HepG2 (cell line): Measurements from ENCODE around the gene NIBAN1. TPM values are rescaled to one million over a fixed set of nuclear protein-coding genes. Genes with fewer than 3 reads are reported as not detected.

Source experiments
- ATAC-seq: fragments of 200-7000 bp; cut with Tn5 transposase; 3 replicates; pipeline ENCODE4 v1.9.1; 2020; ENCODE audit warnings: mild to moderate bottlenecking, moderate library complexity
- BruUV-seq: library from RNA; stranded (reverse); fragments of 400-500 nt; replicated peaks from 2 replicates; lab custom pipeline; 2021; lab: Mats Ljungman, UMichigan
- CTCF ChIA-PET: fragments of 300-600 bp; formaldehyde crosslinking; extraction: SDS; loops from one replicate; lab custom pipeline; 2021; ENCODE audit warnings: low total read pairs, inconsistent platforms, low intra/inter-chr PET ratio; lab: Yijun Ruan, JAX
- POLR2A ChIA-PET: fragments of 350-600 bp; sonication (Branson Sonifier 250); formaldehyde crosslinking; loops from one replicate; lab custom pipeline; 2020; ENCODE audit warnings: antibody characterized with exemption, inconsistent platforms; lab: Yijun Ruan, JAX
- DNase-seq: peaks from one replicate; pipeline ENCODE4 v3.0.0-alpha.2; 2015; ENCODE audit warnings: low spot score
- FAIRE-seq: peaks from 3 replicates; lab custom pipeline; 2011; peaks lifted over from hg19 to GRCh38; lab: Jason Lieb, UNC
- H2AFZ ChIP-seq: one replicate; pipeline ENCODE4 v1.6.1; 2011; ENCODE audit warnings: low read length, inconsistent platforms
- H3K27ac ChIP-seq: fragments of 300-600 bp; 3 replicates; pipeline ENCODE4 v1.8.0; 2011; ENCODE audit warnings: mixed run types, mild to moderate bottlenecking, mixed read lengths, low read length, inconsistent platforms; ENCODE audit not compliant: insufficient read depth; ENCODE audit errors: extremely low read length
- H3K27me3 ChIP-seq, 2 experiments: fragments of 200-600 bp in 1 of 2; 2 replicates in 1 of 2; 3 replicates in 1 of 2; pipeline versions ENCODE4 v1.6.0 to v1.8.0; 2011; ENCODE audit warnings: low read length in 2 of 2, mild to moderate bottlenecking in 2 of 2, moderate library complexity in 2 of 2, inconsistent platforms in 1 of 2; ENCODE audit not compliant: insufficient read depth in 2 of 2, control insufficient read depth in 1 of 2
- H3K36me3 ChIP-seq, 2 experiments: fragments of 200-600 bp in 1 of 2; replicated peaks in 1 of 2; 2 replicates in 1 of 2; 3 replicates in 1 of 2; pipeline versions ENCODE4 v1.5.1 to v1.8.0; 2011; ENCODE audit warnings: low read length in 2 of 2, inconsistent platforms in 1 of 2; ENCODE audit not compliant: insufficient read depth in 2 of 2, control insufficient read depth in 1 of 2
- H3K4me1 ChIP-seq: 2 replicates; pipeline ENCODE4 v1.5.1; 2012; ENCODE audit warnings: low read length, inconsistent platforms; ENCODE audit not compliant: insufficient read depth
- H3K4me2 ChIP-seq: 2 replicates; pipeline ENCODE4 v1.6.0; 2011; ENCODE audit warnings: low read depth, low read length, inconsistent platforms
- H3K4me3 ChIP-seq, 3 experiments: fragments of 200-600 bp in 1 of 3; sonication (generic), shearing (Covaris generic) in 1 of 3; replicated peaks in 1 of 3; 2 replicates each; pipeline ENCODE4 v1.5.1; 2011 to 2016; ENCODE audit warnings: low read length in 3 of 3, inconsistent platforms in 2 of 3, low read depth in 2 of 3, mild to moderate bottlenecking in 2 of 3, control low read depth in 1 of 3, mixed read lengths in 1 of 3; ENCODE audit not compliant: insufficient read depth in 1 of 3
- H3K79me2 ChIP-seq: one replicate; pipeline ENCODE4 v1.6.1; 2011; ENCODE audit warnings: low read length, inconsistent platforms; ENCODE audit not compliant: insufficient read depth
- H3K9ac ChIP-seq: 2 replicates; pipeline ENCODE4 v1.6.0; 2011; ENCODE audit warnings: mild to moderate bottlenecking, low read depth, low read length, inconsistent platforms; ENCODE audit not compliant: insufficient read depth
- H3K9me3 ChIP-seq: 2 replicates; pipeline ENCODE4 v1.5.1; 2012; ENCODE audit warnings: mild to moderate bottlenecking, low read length
- H4K20me1 ChIP-seq: 2 replicates; pipeline ENCODE4 v1.6.0; 2011; ENCODE audit warnings: inconsistent platforms, mild to moderate bottlenecking, low read length, moderate library complexity; ENCODE audit not compliant: insufficient read depth
- ARHGAP35 ChIP-seq: sonication (generic); formaldehyde crosslinking; IDR thresholded peaks from 2 replicates; pipeline ENCODE4 v1.9.0; 2022; ENCODE audit warnings: mild to moderate bottlenecking, inconsistent platforms, moderate library complexity, missing genetic modification reagents, borderline replicate concordance
- BCLAF1 ChIP-seq: fragments of 450-650 bp; IDR thresholded peaks from 2 replicates; pipeline ENCODE4 v1.6.1; 2017; ENCODE audit warnings: mild to moderate bottlenecking
- BHLHE40 ChIP-seq: IDR thresholded peaks from 2 replicates; pipeline ENCODE4 v1.6.1; 2011; ENCODE audit warnings: low read length, improper control_type of control experiment
- CERS6 ChIP-seq: sonication (generic); formaldehyde crosslinking; IDR thresholded peaks from 2 replicates; pipeline ENCODE4 v1.5.0; 2020; ENCODE audit warnings: missing genetic modification reagents
- DPF2 ChIP-seq: sonication (generic); formaldehyde crosslinking; IDR thresholded peaks from 2 replicates; pipeline ENCODE4 v1.4.0; 2020; ENCODE audit warnings: mild to moderate bottlenecking, low read depth, missing genetic modification reagents, borderline replicate concordance
- DR1 ChIP-seq: sonication (generic); formaldehyde crosslinking; IDR thresholded peaks from 2 replicates; pipeline ENCODE4 v1.8.0; 2021; ENCODE audit warnings: mild to moderate bottlenecking, missing genetic modification reagents, inconsistent platforms
- ESRRA ChIP-seq: sonication (generic); formaldehyde crosslinking; IDR thresholded peaks from 2 replicates; pipeline ENCODE4 v1.5.1; 2020; ENCODE audit warnings: mild to moderate bottlenecking, low read depth, missing genetic modification reagents
- MTA1 ChIP-seq: sonication (generic); formaldehyde crosslinking; IDR thresholded peaks from 2 replicates; pipeline ENCODE4 v1.4.0; 2020; ENCODE audit warnings: missing genetic modification reagents, mild to moderate bottlenecking, borderline replicate concordance
- NR2F6 ChIP-seq, 2 experiments: IDR thresholded peaks; 2 replicates each; pipeline ENCODE4 v1.6.1; 2016; ENCODE audit warnings: antibody characterized with exemption in 1 of 2, mild to moderate bottlenecking in 1 of 2
- POLR2A ChIP-seq, 2 experiments: IDR thresholded peaks; 2 replicates each; pipeline ENCODE4 v1.6.1; 2011; ENCODE audit warnings: low read depth in 2 of 2, low read length in 2 of 2, mild to moderate bottlenecking in 1 of 2, moderate library complexity in 1 of 2; ENCODE audit not compliant: insufficient read depth in 1 of 2
- ZBTB33 ChIP-seq: sonication (generic); formaldehyde crosslinking; IDR thresholded peaks from 2 replicates; pipeline ENCODE4 v1.4.0; 2020; ENCODE audit warnings: missing genetic modification reagents
- ZKSCAN1 ChIP-seq: fragments of 150-350 bp; IDR thresholded peaks from 2 replicates; pipeline ENCODE4 v1.6.1; 2014; ENCODE audit warnings: low read length
- ZNF20 ChIP-seq: sonication (generic); formaldehyde crosslinking; IDR thresholded peaks from 2 replicates; pipeline ENCODE4 v1.4.0; 2020; ENCODE audit warnings: mild to moderate bottlenecking, moderate library complexity, missing genetic modification reagents
- ZNF790 ChIP-seq: sonication (generic); formaldehyde crosslinking; IDR thresholded peaks from 2 replicates; pipeline ENCODE4 v1.8.0; 2022; ENCODE audit warnings: missing genetic modification reagents, mild to moderate bottlenecking, borderline replicate concordance
- ZNF800 ChIP-seq: sonication (generic); formaldehyde crosslinking; IDR thresholded peaks from 2 replicates; pipeline ENCODE4 v1.4.0; 2020; ENCODE audit warnings: missing genetic modification reagents
- ZNF841 ChIP-seq: sonication (generic); formaldehyde crosslinking; IDR thresholded peaks from 2 replicates; pipeline ENCODE4 v1.8.1; 2023; ENCODE audit warnings: missing genetic modification reagents, borderline replicate concordance
- WGBS: methylation state at CpG from one replicate; pipeline ENCODE4 v1.1.6; 2017; ENCODE audit warnings: low lambda C conversion rate; 5-methylcytosine and 5-hydroxymethylcytosine counted together
- in situ Hi-C: cut with HindIII; loops from 2 replicates; pipeline ENCODE4 v1.10.0; 2017; ENCODE audit warnings: low pct_unique_long_range_greater_than_20kb; ENCODE audit not compliant: extremely low pct_ligation_motif_present
- intact Hi-C: fragments of 100-400 bp; cut with micrococcal nuclease; formaldehyde crosslinking; loops from one replicate; pipeline ENCODE4 v1.10.0; 2022; ENCODE audit not compliant: unreplicated experiment
- polyA plus RNA-seq, 8 experiments: library from polyadenylated mRNA; depleted of rRNA in 3 of 8; stranded (reverse) in 7 of 8; unstranded in 1 of 8; fragments of >200 nt; fragmentation: Illumina TruSeq in 4 of 8; extraction: Trizol in 4 of 8; gene quantifications; 2 replicates each; pipeline versions ENCODE4 v1.2.1 to v1.2.3, GENCODE V29; 2011 to 2016; ENCODE audit warnings: low read depth in 4 of 8, missing spikeins in 1 of 8, mixed read lengths in 1 of 8; ENCODE audit not compliant: insufficient read depth in 1 of 8
- total RNA-seq, 5 experiments: library from RNA; depleted of rRNA; stranded (reverse); fragments of >200 nt; fragmentation: Illumina TruSeq; extraction: Trizol; gene quantifications; 2 replicates each; pipeline ENCODE4 v1.2.3, GENCODE V29; 2016; ENCODE audit warnings: low read depth in 1 of 5

Gene NIBAN1
- total and polyA plus RNA-seq, 2 of the 13 experiments (the other 11 are each of a cell fraction or from before 2014, with no cell fraction given), result not detected

GRCh38 chr1:184931566-184931965 lies 42.7 kb downstream of the NIBAN1 start (continued):
- TF ChIP-seq ZNF841 (CRISPR knock-in tag) (no peak), DR1 (CRISPR knock-in tag) (no peak), ZNF800 (CRISPR knock-in tag) (no peak), BCLAF1 (no peak)

DNA sequence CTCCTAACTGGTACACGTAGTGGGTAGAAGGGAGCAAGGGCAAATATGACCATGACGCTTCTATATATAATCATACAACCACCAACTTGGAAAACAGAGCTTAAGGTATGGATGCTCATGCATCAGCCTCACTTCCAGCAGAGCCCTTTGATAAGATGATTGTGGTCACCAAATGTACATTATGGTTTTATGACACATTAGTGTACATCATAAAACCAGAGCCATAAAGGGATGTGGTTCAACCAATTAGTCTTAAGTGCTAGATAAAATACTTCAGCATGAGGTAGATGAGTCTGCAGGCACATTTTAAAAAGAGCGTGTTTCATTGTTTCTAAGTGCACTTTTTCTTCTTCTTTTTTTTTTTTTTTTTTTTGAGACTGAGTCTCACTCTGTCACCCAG lies 43.7 kb downstream of the NIBAN1 start:
- Histone ChIP-seq H3K79me2 (no peaks in the 10 kb centered on the region), H3K4me1 (no peaks in the 10 kb centered on the region), H2AFZ (no peak overlapping the region), H3K36me3 (no peaks in the 10 kb centered on the region), H3K4me2 (no peak overlapping the region), H3K4me3 (no peak overlapping the region), H3K9me3 (no peaks in the 10 kb centered on the region), H3K27me3 (no peaks in the 10 kb centered on the region), H4K20me1 (no peaks in the 10 kb centered on the region), H3K9ac (no peak overlapping the region), H3K27ac (no peak overlapping the region)
- DNase-seq (no peak), ATAC-seq (no peak), FAIRE-seq (no peak)
- no TSS peak for BruUV-seq
- ChIA-PET CTCF (no interaction called here), POLR2A (no interaction called here)
- in situ Hi-C loops, result no loop called here
- intact Hi-C loops, result no loop called here
- 18% methylated on average over 3 of the region's 3 CpGs for WGBS
- no peak for TF ChIP-seq ARHGAP35 (CRISPR knock-in tag)
- TF ChIP-seq MTA1, result no peak
- no peak for TF ChIP-seq ZBTB33 (CRISPR knock-in tag)
- TF ChIP-seq ESRRA (CRISPR knock-in tag), result no peak
- TF ChIP-seq POLR2A (IDR thresholded peaks at IDR 0.05; ENCODE audit: insufficient read depth in 1 of 2, low read depth in 2 of 2, low read length in 2 of 2), result no peak
- TF ChIP-seq BHLHE40, result no peak
- TF ChIP-seq CERS6 (CRISPR knock-in tag), result no peak
- no peak for TF ChIP-seq ZNF20 (CRISPR knock-in tag)
- TF ChIP-seq ZNF790 (CRISPR knock-in tag), result no peak
- TF ChIP-seq DPF2 (CRISPR knock-in tag), result no peak
- no peak for TF ChIP-seq NR2F6 (IDR thresholded peaks at IDR 0.05)
- no peak for TF ChIP-seq NR2F6 (CRISPR knock-in tag; IDR thresholded peaks at IDR 0.05)
- TF ChIP-seq ZKSCAN1, result no peak
